ENCODE measurements around the gene SRA1.

Gene SRA1

GRCh38 chr5:140602147-140602546, 44.9 kb upstream of the SRA1 start (continued):
- TF ChIP-seq ZNF174 (tag by site-specific recombination; IDR thresholded peaks at IDR 0.05) (no peak), MEIS1 (CRISPR knock-in tag; IDR thresholded peaks at IDR 0.05; ENCODE audit: borderline replicate concordance) (no peak), ZNF426 (tag by site-specific recombination; IDR thresholded peaks at IDR 0.05) (no peak), ZNF658 (tag by site-specific recombination; IDR thresholded peaks at IDR 0.05) (no peak), ATF2 (tag by site-specific recombination; IDR thresholded peaks at IDR 0.05; ENCODE audit: low read depth) (no peak), ZNF837 (tag by site-specific recombination; IDR thresholded peaks at IDR 0.05) (no peak), ZNF202 (tag by site-specific recombination; IDR thresholded peaks at IDR 0.05; ENCODE audit: borderline replicate concordance) (no peak)

GRCh38 chr5:140600096-140600495, 42.8 kb upstream of the SRA1 start:
- TF ChIP-seq KLF10 (tag by site-specific recombination; IDR thresholded peaks at IDR 0.05) (no peak), ZNF138 (tag by site-specific recombination; IDR thresholded peaks at IDR 0.05; ENCODE audit: borderline replicate concordance) (no peak), TSHZ1 (tag by site-specific recombination; IDR thresholded peaks at IDR 0.05; ENCODE audit: borderline replicate concordance) (no peak), HOXC10 (CRISPR knock-in tag; IDR thresholded peaks at IDR 0.05) (no peak), ZSCAN23 (tag by site-specific recombination; IDR thresholded peaks at IDR 0.05) (no peak), ZNF670 (tag by site-specific recombination; IDR thresholded peaks at IDR 0.05; ENCODE audit: low read depth) (no peak), ZFHX2 (tag by site-specific recombination; conservative IDR thresholded peaks at IDR 0.05) (no peak), ZNF555 (tag by site-specific recombination; conservative IDR thresholded peaks at IDR 0.05) (no peak)
- TF ChIP-seq, protein P1, sequence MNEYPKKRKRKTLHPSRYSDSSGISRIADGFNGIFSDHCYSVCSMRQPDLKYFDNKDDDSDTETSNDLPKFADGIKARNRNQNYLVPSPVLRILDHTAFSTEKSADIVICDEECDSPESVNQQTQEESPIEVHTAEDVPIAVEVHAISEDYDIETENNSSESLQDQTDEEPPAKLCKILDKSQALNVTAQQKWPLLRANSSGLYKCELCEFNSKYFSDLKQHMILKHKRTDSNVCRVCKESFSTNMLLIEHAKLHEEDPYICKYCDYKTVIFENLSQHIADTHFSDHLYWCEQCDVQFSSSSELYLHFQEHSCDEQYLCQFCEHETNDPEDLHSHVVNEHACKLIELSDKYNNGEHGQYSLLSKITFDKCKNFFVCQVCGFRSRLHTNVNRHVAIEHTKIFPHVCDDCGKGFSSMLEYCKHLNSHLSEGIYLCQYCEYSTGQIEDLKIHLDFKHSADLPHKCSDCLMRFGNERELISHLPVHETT (tag by site-specific recombination; IDR thresholded peaks at IDR 0.05), result no peak
- Histone ChIP-seq H3K27ac (ENCODE audit: extremely low read depth, low read depth, low read length) (no peak overlapping the region), H3K4me3 (ENCODE audit: low read depth, low read length) (no peak overlapping the region), H3K4me1 (ENCODE audit: control insufficient read depth, insufficient read depth, low read length) (peaks cover 8% of the 10 kb centered on the region; the same call in 1 of the 2 replicates), H3K9me3 (ENCODE audit: control insufficient read depth, insufficient read depth, low read depth, low read length) (no peaks in the 10 kb centered on the region), H3K36me3 (ENCODE audit: control insufficient read depth in 2 of 2, insufficient read depth in 1 of 2, low read length in 2 of 2) (no peaks in the 10 kb centered on the region)
- ChIA-PET POLR2A (interaction anchor here (0.6 to 1.6 kb wide), 2 partner anchors 48 to 131 kb away, joined by 6 to 8 read pairs; partner anchors contain the start of genes IK and NDUFA2), CTCF (interaction anchor here (0.6 to 1.1 kb wide), 2 partner anchors 12 to 132 kb away, joined by 3 to 4 read pairs; no protein-coding TSS in a partner anchor)

DNA sequence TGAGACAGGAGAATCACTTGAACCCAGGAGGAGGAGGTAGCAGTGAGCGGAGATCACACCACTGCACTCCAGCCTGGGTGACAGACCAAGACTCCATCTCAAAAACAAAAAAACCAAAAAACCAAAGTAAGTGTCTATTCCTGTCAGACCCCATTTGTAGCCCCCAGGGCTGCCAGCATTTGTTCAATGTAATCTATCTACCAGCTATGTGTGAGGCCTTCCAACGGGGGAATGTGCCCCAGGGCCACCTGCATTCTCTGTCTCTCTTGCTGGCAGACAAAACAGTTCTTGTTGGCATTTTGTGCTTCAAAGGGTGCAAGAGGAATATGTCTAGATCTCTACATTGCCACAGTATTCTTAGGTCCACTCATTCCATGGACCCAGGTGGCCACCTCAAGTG, 41.6 kb upstream of the SRA1 start:
- Histone ChIP-seq H3K27ac (ENCODE audit: extremely low read depth, low read depth, low read length) (no peak overlapping the region), H3K4me3 (ENCODE audit: low read depth, low read length) (no peak overlapping the region), H3K36me3 (ENCODE audit: control insufficient read depth in 2 of 2, insufficient read depth in 1 of 2, low read length in 2 of 2) (no peaks in the 10 kb centered on the region), H3K4me1 (ENCODE audit: control insufficient read depth, insufficient read depth, low read length) (peaks cover 8% of the 10 kb centered on the region; the same call in 1 of the 2 replicates), H3K9me3 (ENCODE audit: control insufficient read depth, insufficient read depth, low read depth, low read length) (no peaks in the 10 kb centered on the region)
- CTCF ChIA-PET, result no interaction called here
- POLR2A ChIA-PET, result interaction anchor here (1.6 kb wide), 1 partner anchor 49 kb away, joined by 6 read pairs; the partner anchor contains the start of genes IK and NDUFA2
- TF ChIP-seq MZF1 (tag by site-specific recombination; IDR thresholded peaks at IDR 0.05; ENCODE audit: borderline replicate concordance), result no peak
- TF ChIP-seq YY2 (tag by site-specific recombination; IDR thresholded peaks at IDR 0.05), result no peak
- no peak for TF ChIP-seq FEZF1 (tag by site-specific recombination; IDR thresholded peaks at IDR 0.05)
- TF ChIP-seq, protein P2, sequence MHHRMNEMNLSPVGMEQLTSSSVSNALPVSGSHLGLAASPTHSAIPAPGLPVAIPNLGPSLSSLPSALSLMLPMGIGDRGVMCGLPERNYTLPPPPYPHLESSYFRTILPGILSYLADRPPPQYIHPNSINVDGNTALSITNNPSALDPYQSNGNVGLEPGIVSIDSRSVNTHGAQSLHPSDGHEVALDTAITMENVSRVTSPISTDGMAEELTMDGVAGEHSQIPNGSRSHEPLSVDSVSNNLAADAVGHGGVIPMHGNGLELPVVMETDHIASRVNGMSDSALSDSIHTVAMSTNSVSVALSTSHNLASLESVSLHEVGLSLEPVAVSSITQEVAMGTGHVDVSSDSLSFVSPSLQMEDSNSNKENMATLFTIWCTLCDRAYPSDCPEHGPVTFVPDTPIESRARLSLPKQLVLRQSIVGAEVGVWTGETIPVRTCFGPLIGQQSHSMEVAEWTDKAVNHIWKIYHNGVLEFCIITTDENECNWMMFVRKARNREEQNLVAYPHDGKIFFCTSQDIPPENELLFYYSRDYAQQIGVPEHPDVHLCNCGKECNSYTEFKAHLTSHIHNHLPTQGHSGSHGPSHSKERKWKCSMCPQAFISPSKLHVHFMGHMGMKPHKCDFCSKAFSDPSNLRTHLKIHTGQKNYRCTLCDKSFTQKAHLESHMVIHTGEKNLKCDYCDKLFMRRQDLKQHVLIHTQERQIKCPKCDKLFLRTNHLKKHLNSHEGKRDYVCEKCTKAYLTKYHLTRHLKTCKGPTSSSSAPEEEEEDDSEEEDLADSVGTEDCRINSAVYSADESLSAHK (tag by site-specific recombination; IDR thresholded peaks at IDR 0.05), result no peak
- no peak for TF ChIP-seq ZNF175 (tag by site-specific recombination; IDR thresholded peaks at IDR 0.05)
- no peak for TF ChIP-seq ZBTB48 (tag by site-specific recombination; IDR thresholded peaks at IDR 0.05)
- TF ChIP-seq ZNF140 (tag by site-specific recombination; IDR thresholded peaks at IDR 0.05), result no peak
- TF ChIP-seq PATZ1 (tag by site-specific recombination; IDR thresholded peaks at IDR 0.05), result no peak
